Measurements from ENCODE around the gene PGAP2. TPM values are rescaled to one million over a fixed set of nuclear protein-coding genes. Genes with fewer than 3 reads are reported as not detected.
"Not testable (repeated sequence)": the region's sequence is repeated elsewhere in the genome, so short reads cannot be mapped to it uniquely, and the experiment has no call there.

PGAP2 gene
- total RNA-seq, 4 donors from 2014 or later: 45.6 to 59.6 (median 51.9) TPM

- no peak for TF ChIP-seq CTCF (IDR thresholded peaks at IDR 0.05)
- TF ChIP-seq POLR2A (IDR thresholded peaks at IDR 0.05): no peak
- no peak for DNase-seq (ENCODE audit: low spot score in 2 of 2)
- H3K4me3 ChIP-seq (ENCODE audit: low read depth, poor library complexity, severe bottlenecking): no peak overlapping the region
- intact Hi-C loops (cut with DNase I; ENCODE audit: low total_unique reads): no loop called here
- 13 to 19% methylated on average over 2 of the region's 2 CpGs for WGBS, 2 donors
These were observed 26.9 kb upstream of the PGAP2 start for GRCh38 chr11:3781423-3781822.

- intact Hi-C loops (cut with DNase I; ENCODE audit: low total_unique reads): loop anchor here (2.0 kb wide), 1 partner anchor 22 kb away; no protein-coding TSS in a partner anchor
- DNase-seq (ENCODE audit: low spot score in 2 of 2): no peak
- no peak overlapping the region for H3K4me3 ChIP-seq (ENCODE audit: low read depth, poor library complexity, severe bottlenecking)
- 92 to 93% methylated on average over 5 of the region's 5 CpGs for WGBS, 2 donors
- TF ChIP-seq CTCF (IDR thresholded peaks at IDR 0.05): no peak
- no peak for TF ChIP-seq POLR2A (IDR thresholded peaks at IDR 0.05)
These were observed 25.4 kb upstream of the PGAP2 start for GRCh38 chr11:3782963-3783362.

- TF ChIP-seq POLR2A (IDR thresholded peaks at IDR 0.05) (no peak), CTCF (IDR thresholded peaks at IDR 0.05) (no peak)
- DNase-seq (ENCODE audit: low spot score in 2 of 2): no peak
- WGBS, 2 donors: 85 to 89% methylated on average over 4 of the region's 4 CpGs
- H3K4me3 ChIP-seq (ENCODE audit: low read depth, poor library complexity, severe bottlenecking): no peak overlapping the region
- intact Hi-C loops (cut with DNase I; ENCODE audit: low total_unique reads): loop anchor here (2.0 kb wide), 1 partner anchor 23 kb away; no protein-coding TSS in a partner anchor
These were observed 24.7 kb upstream of the PGAP2 start for GRCh38 chr11:3783611-3784010.

- no peak overlapping the region for H3K4me3 ChIP-seq (ENCODE audit: low read depth, poor library complexity, severe bottlenecking)
- no peak for DNase-seq (ENCODE audit: low spot score in 2 of 2)
- TF ChIP-seq CTCF (IDR thresholded peaks at IDR 0.05) (no peak), POLR2A (IDR thresholded peaks at IDR 0.05) (no peak)
- intact Hi-C loops (cut with DNase I; ENCODE audit: low total_unique reads): no loop called here
- WGBS, 2 donors: 65 to 70% methylated on average over 8 of the region's 8 CpGs
These were observed 21.5 kb upstream of the PGAP2 start for GRCh38 chr11:3786781-3787428.

GRCh38 chr11:3794387-3794786 is 14.0 kb upstream of the PGAP2 start:
- H3K4me3 ChIP-seq (ENCODE audit: low read depth, poor library complexity, severe bottlenecking); intact Hi-C loops (cut with DNase I; ENCODE audit: low total_unique reads): not testable (repeated sequence)
- peak in 1 of 2 donors; percentile 66 for DNase-seq (ENCODE audit: low spot score in 2 of 2)
- 94 to 96% methylated on average over 10 of the region's 10 CpGs for WGBS, 2 donors

- TF ChIP-seq POLR2A (IDR thresholded peaks at IDR 0.05): no peak
- WGBS, 2 donors: 76 to 79% methylated on average over 8 of the region's 8 CpGs
- DNase-seq (ENCODE audit: low spot score in 2 of 2): no peak
- intact Hi-C loops (cut with DNase I; ENCODE audit: low total_unique reads): no loop called here
- H3K4me3 ChIP-seq (ENCODE audit: low read depth, poor library complexity, severe bottlenecking): no peak overlapping the region
These were observed 13.0 kb upstream of the PGAP2 start for GRCh38 chr11:3795131-3796001.

Data from lower leg skin (tissue), 4 donors.